ENCODE measurements around the gene FAM219A.

DNA sequence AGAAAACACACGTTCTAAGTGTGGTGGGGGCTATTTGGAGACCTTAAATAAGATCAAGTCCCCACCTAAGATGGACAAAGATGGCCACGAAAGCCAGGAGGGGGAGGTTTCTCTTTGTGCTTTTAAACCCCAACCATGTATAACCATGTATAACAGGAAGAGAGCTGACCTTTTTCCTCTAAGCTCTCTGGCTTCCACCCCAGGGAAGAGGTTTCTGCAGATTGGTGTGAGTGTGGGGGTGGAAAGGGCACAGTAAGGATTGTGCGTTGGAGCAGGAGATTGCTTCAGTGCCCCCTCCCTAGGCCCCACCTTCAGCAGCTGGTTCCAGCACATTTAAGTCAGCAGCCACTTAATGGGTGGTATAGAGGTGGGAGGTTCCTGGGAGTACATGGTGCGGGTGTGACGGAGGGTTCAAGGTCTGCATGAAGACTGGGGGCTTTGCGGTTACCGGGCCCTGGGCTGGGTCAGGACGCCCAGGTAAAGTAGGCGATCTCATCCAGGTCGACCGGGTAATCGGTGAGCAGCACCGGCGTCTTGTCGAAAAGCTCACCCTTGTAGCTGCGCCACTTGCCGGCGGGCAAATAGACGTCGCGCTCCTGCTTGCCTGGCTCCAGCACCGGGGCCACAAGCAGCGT lies 87.9 kb downstream of the FAM219A start:
- TF ChIP-seq, protein P1, sequence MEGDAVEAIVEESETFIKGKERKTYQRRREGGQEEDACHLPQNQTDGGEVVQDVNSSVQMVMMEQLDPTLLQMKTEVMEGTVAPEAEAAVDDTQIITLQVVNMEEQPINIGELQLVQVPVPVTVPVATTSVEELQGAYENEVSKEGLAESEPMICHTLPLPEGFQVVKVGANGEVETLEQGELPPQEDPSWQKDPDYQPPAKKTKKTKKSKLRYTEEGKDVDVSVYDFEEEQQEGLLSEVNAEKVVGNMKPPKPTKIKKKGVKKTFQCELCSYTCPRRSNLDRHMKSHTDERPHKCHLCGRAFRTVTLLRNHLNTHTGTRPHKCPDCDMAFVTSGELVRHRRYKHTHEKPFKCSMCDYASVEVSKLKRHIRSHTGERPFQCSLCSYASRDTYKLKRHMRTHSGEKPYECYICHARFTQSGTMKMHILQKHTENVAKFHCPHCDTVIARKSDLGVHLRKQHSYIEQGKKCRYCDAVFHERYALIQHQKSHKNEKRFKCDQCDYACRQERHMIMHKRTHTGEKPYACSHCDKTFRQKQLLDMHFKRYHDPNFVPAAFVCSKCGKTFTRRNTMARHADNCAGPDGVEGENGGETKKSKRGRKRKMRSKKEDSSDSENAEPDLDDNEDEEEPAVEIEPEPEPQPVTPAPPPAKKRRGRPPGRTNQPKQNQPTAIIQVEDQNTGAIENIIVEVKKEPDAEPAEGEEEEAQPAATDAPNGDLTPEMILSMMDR (IDR thresholded peaks at IDR 0.05) = no peak
- no peak for TF ChIP-seq POLR2A (IDR thresholded peaks at IDR 0.05)
